ENCODE results near the gene CIB4. TPM values are rescaled to one million over a fixed set of nuclear protein-coding genes. Genes with fewer than 3 reads are reported as not detected.

The CIB4 gene
- total RNA-seq, 1 donor from 2014 or later = not detected

DNA sequence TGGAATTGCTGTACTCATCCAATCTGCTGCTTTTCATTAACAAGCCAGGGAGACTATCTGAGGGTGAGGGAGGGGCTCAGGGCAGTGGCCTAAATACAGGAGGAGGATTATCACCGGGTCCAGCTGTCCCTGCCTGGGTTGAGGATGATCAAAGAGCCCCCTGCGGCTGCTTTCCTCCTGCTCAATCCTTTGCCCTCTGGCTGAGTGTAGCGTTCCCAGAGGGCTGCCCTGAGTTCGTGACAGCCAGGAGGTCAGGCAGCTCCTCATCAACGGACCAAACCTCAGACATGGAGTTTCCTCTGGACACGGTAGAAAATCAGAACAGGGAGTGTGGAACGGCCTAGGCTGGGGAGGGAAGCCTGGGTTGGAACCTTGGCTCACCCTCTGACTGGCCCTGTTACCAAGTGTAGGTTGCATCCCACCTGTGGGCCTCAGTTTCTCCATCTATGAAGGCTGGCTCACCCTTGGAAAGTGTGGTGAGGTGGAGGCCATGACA, 23.5 kb downstream of the CIB4 start:
- Histone ChIP-seq H3K4me3 (no peak overlapping the region), H3K4me1 (peaks cover 36% of the 10 kb centered on the region), H3K27me3 (no peaks in the 10 kb centered on the region), H3K36me3 (no peaks in the 10 kb centered on the region), H3K27ac (no peak overlapping the region), H3K9me3 (no peaks in the 10 kb centered on the region)
- DNase-seq (ENCODE audit: extremely low spot score in 2 of 2) = peak in 1 of 2 donors; percentile 55
- TF ChIP-seq CTCF (IDR thresholded peaks at IDR 0.05) (no peak), POLR2AphosphoS5 (IDR thresholded peaks at IDR 0.05; ENCODE audit: insufficient read depth in 1 of 2, low read depth in 1 of 2) (no peak)
- intact Hi-C loops (cut with DNase I) = no loop called here

- TF ChIP-seq POLR2AphosphoS5 (IDR thresholded peaks at IDR 0.05; ENCODE audit: insufficient read depth in 1 of 2, low read depth in 1 of 2) = no peak
- no peak for TF ChIP-seq POLR2A (IDR thresholded peaks at IDR 0.05)
- no peak for TF ChIP-seq CTCF (IDR thresholded peaks at IDR 0.05)
- no peaks in the 10 kb centered on the region for H3K9me3 ChIP-seq
- H3K27ac ChIP-seq = no peak overlapping the region
- peak in 1 of 2 donors; percentile 91 for DNase-seq (ENCODE audit: extremely low spot score in 2 of 2)
- peaks cover 42% of the 10 kb centered on the region for H3K4me1 ChIP-seq
- intact Hi-C loops (cut with DNase I) = no loop called here
- no peaks in the 10 kb centered on the region for H3K27me3 ChIP-seq
- no peaks in the 10 kb centered on the region for H3K36me3 ChIP-seq
- no peak overlapping the region for H3K4me3 ChIP-seq
Measured at GRCh38 chr2:26616706-26617587, 24.2 kb downstream of the CIB4 start.

- peak in 1 of 2 donors; percentile 82 for DNase-seq (ENCODE audit: extremely low spot score in 2 of 2)
- TF ChIP-seq POLR2AphosphoS5 (IDR thresholded peaks at IDR 0.05; ENCODE audit: insufficient read depth in 1 of 2, low read depth in 1 of 2) (no peak), CTCF (IDR thresholded peaks at IDR 0.05) (no peak), POLR2A (IDR thresholded peaks at IDR 0.05) (no peak)
- peaks cover 42% of the 10 kb centered on the region for H3K4me1 ChIP-seq
- H3K27ac ChIP-seq = no peak overlapping the region
- H3K4me3 ChIP-seq = no peak overlapping the region
- H3K27me3 ChIP-seq = no peaks in the 10 kb centered on the region
- H3K36me3 ChIP-seq = no peaks in the 10 kb centered on the region
- intact Hi-C loops (cut with DNase I) = no loop called here
- no peaks in the 10 kb centered on the region for H3K9me3 ChIP-seq
Measured at GRCh38 chr2:26615860-26616705, 25.1 kb downstream of the CIB4 start.

DNA sequence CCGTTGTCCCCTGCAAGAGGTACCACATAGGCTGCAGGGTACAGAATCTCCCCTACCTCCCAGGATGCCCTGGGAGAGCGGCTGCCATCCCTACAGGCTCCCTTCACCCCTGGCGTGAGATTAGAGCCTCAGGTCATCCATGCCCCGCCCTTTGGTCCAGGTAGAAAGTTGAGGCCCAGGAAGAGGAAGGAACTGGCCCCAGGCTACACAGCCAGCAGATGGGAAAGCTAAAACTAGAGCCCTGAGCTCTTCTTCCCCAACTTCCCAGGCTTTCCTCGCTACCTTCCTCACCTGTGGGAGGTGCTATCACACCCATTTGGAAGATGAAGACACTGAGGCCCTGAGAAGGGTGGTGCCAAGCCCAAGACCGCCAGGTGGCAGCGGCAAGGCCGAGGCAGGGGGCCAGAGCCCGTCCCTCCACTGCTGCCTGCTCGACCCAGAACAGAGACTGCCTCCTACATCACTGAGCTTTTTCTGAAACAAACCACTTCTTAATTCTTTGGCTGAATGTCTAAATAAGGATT, 25.8 kb downstream of the CIB4 start:
- DNase-seq (ENCODE audit: extremely low spot score in 2 of 2) = no peak
- TF ChIP-seq POLR2AphosphoS5 (IDR thresholded peaks at IDR 0.05; ENCODE audit: insufficient read depth in 1 of 2, low read depth in 1 of 2) (no peak), POLR2A (IDR thresholded peaks at IDR 0.05) (no peak)
- Histone ChIP-seq H3K9me3 (no peaks in the 10 kb centered on the region), H3K36me3 (no peaks in the 10 kb centered on the region), H3K4me3 (no peak overlapping the region), H3K4me1 (peaks cover 42% of the 10 kb centered on the region), H3K27me3 (no peaks in the 10 kb centered on the region), H3K27ac (no peak overlapping the region)
- intact Hi-C loops (cut with DNase I) = no loop called here

All from vagina (tissue), 2 donors.